Measurements from ENCODE around the gene REC8. TPM values are rescaled to one million over a fixed set of nuclear protein-coding genes. Genes with fewer than 3 reads are reported as not detected.

Gene REC8
- total and polyA plus RNA-seq, 4 donors, result 2.3 to 4.7 (median 3.8) TPM

DNA sequence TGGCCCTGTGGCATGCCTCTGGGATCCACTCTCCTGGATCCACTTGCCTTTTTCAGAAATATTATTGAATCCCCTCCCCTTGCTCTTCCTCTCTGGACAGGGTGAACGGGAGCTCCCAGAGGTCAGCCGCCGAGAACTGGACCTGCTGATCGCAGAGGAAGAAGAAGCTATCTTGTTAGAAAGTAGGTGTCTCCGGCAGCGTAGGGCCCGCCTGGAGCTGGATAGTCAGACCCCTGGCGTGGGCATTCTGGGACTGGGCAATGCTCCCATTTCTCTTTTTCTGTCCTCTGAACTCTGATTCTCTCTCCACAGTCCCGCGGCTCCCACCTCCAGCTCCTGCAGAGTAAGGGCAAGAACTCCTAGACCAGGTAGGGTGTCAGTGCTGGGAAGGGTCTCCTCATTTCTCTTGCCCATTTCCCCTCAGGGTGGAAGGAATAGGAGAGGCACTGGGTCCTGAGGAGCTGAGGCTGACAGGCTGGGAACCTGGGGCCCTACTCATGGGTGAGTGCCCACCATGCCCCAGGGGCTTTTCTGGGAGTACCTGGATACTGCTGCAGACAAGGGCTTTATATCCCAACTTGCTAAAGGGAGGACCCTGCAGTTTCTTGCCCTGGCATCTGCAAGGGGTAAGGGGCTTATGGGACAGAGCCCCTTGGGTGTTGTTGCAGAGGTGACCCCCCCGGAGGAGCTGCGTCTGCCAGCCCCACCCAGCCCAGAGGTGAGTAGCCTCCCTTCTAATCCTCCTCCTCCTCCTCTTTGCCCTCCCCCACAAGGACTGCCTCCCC lies 5.4 kb downstream of the REC8 start:
- 94% methylated on average over 12 of the region's 12 CpGs for WGBS
- Histone ChIP-seq H3K27me3 (ENCODE audit: control insufficient read depth in 4 of 4, insufficient read depth in 4 of 4, low read length in 3 of 4) (no peaks in the 10 kb centered on the region), H3K9ac (ENCODE audit: low read depth in 1 of 2, low read length in 2 of 2) (no peak overlapping the region), H3K4me1 (ENCODE audit: control insufficient read depth in 4 of 4, insufficient read depth in 4 of 4, low read length in 3 of 4) (peaks cover 0 to 22% (median 14%) of the 10 kb centered on the region in 4 donors), H3K27ac (ENCODE audit: low read depth in 1 of 2, low read length in 2 of 2) (no peak overlapping the region), H3K36me3 (ENCODE audit: control insufficient read depth in 4 of 4, insufficient read depth in 3 of 4, low read depth in 1 of 4, low read length in 3 of 4) (peaks cover 11 to 63% (median 23%) of the 10 kb centered on the region in 4 donors), H3K9me3 (ENCODE audit: control insufficient read depth in 4 of 4, low read length in 3 of 4) (no peaks in the 10 kb centered on the region), H3K4me3 (ENCODE audit: low read depth in 1 of 3, low read length in 3 of 3) (no peak overlapping the region)
- no peak for DNase-seq (ENCODE audit: low spot score)
- TF ChIP-seq, protein P1, sequence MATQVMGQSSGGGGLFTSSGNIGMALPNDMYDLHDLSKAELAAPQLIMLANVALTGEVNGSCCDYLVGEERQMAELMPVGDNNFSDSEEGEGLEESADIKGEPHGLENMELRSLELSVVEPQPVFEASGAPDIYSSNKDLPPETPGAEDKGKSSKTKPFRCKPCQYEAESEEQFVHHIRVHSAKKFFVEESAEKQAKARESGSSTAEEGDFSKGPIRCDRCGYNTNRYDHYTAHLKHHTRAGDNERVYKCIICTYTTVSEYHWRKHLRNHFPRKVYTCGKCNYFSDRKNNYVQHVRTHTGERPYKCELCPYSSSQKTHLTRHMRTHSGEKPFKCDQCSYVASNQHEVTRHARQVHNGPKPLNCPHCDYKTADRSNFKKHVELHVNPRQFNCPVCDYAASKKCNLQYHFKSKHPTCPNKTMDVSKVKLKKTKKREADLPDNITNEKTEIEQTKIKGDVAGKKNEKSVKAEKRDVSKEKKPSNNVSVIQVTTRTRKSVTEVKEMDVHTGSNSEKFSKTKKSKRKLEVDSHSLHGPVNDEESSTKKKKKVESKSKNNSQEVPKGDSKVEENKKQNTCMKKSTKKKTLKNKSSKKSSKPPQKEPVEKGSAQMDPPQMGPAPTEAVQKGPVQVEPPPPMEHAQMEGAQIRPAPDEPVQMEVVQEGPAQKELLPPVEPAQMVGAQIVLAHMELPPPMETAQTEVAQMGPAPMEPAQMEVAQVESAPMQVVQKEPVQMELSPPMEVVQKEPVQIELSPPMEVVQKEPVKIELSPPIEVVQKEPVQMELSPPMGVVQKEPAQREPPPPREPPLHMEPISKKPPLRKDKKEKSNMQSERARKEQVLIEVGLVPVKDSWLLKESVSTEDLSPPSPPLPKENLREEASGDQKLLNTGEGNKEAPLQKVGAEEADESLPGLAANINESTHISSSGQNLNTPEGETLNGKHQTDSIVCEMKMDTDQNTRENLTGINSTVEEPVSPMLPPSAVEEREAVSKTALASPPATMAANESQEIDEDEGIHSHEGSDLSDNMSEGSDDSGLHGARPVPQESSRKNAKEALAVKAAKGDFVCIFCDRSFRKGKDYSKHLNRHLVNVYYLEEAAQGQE (IDR thresholded peaks at IDR 0.05), result no peak

DNA sequence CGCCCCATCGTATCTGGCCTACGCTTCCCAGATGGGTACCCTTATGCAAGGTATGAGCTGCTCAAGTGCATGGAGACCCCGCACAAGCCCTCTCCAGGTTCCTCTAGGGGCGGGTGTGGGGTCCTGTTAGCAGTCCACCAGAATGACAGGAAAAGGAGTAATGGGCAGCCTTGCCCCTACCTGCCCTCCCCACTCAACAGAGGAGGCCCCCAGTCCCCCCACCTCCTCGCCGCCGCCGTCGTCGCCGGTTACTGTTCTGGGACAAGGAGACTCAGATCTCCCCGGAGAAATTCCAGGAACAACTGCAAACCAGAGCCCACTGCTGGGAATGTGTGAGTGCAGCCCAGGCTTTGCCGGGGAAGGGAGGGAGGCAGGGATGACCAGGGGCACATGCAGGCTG lies 6.0 kb downstream of the REC8 start:
- 96% methylated on average over 14 of the region's 14 CpGs for WGBS
- TF ChIP-seq FOXA1 (IDR thresholded peaks at IDR 0.05) (no peak), RXRA (IDR thresholded peaks at IDR 0.05) (no peak), HNF4G (IDR thresholded peaks at IDR 0.05) (no peak), RAD21 (IDR thresholded peaks at IDR 0.05) (no peak), EGR1 (IDR thresholded peaks at IDR 0.05; ENCODE audit: low read depth in 2 of 2) (no peak), NR2F2 (IDR thresholded peaks at IDR 0.05) (no peak), FOXA2 (IDR thresholded peaks at IDR 0.05) (no peak), HNF4A (conservative IDR thresholded peaks at IDR 0.05) (no peak), JUND (IDR thresholded peaks at IDR 0.05) (no peak), GABPA (IDR thresholded peaks at IDR 0.05 in 1 of 2, conservative IDR thresholded peaks at IDR 0.05 in 1 of 2) (no peak), SP1 (IDR thresholded peaks at IDR 0.05) (no peak), TAF1 (conservative IDR thresholded peaks at IDR 0.05) (no peak)
- TF ChIP-seq, protein P2, sequence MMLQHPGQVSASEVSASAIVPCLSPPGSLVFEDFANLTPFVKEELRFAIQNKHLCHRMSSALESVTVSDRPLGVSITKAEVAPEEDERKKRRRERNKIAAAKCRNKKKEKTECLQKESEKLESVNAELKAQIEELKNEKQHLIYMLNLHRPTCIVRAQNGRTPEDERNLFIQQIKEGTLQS (IDR thresholded peaks at IDR 0.05), result no peak
- TF ChIP-seq, protein P3, sequence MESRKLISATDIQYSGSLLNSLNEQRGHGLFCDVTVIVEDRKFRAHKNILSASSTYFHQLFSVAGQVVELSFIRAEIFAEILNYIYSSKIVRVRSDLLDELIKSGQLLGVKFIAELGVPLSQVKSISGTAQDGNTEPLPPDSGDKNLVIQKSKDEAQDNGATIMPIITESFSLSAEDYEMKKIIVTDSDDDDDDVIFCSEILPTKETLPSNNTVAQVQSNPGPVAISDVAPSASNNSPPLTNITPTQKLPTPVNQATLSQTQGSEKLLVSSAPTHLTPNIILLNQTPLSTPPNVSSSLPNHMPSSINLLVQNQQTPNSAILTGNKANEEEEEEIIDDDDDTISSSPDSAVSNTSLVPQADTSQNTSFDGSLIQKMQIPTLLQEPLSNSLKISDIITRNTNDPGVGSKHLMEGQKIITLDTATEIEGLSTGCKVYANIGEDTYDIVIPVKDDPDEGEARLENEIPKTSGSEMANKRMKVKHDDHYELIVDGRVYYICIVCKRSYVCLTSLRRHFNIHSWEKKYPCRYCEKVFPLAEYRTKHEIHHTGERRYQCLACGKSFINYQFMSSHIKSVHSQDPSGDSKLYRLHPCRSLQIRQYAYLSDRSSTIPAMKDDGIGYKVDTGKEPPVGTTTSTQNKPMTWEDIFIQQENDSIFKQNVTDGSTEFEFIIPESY (IDR thresholded peaks at IDR 0.05), result no peak
- TF ChIP-seq, protein P4, sequence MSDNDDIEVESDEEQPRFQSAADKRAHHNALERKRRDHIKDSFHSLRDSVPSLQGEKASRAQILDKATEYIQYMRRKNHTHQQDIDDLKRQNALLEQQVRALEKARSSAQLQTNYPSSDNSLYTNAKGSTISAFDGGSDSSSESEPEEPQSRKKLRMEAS (IDR thresholded peaks at IDR 0.05), result no peak
- TF ChIP-seq, protein P1 (IDR thresholded peaks at IDR 0.05), result no peak
- Histone ChIP-seq H3K4me3 (ENCODE audit: low read depth in 1 of 3, low read length in 3 of 3) (no peak overlapping the region), H3K36me3 (ENCODE audit: control insufficient read depth in 4 of 4, insufficient read depth in 3 of 4, low read depth in 1 of 4, low read length in 3 of 4) (peaks cover 11 to 66% (median 25%) of the 10 kb centered on the region in 4 donors), H3K9ac (ENCODE audit: low read depth in 1 of 2, low read length in 2 of 2) (no peak overlapping the region), H3K4me1 (ENCODE audit: control insufficient read depth in 4 of 4, insufficient read depth in 4 of 4, low read length in 3 of 4) (peaks cover 0 to 22% (median 14%) of the 10 kb centered on the region in 4 donors), H3K27ac (ENCODE audit: low read depth in 1 of 2, low read length in 2 of 2) (no peak overlapping the region), H3K9me3 (ENCODE audit: control insufficient read depth in 4 of 4, low read length in 3 of 4) (no peaks in the 10 kb centered on the region), H3K27me3 (ENCODE audit: control insufficient read depth in 4 of 4, insufficient read depth in 4 of 4, low read length in 3 of 4) (no peaks in the 10 kb centered on the region)
- no peak for DNase-seq (ENCODE audit: low spot score)
